ENCODE measurements around the gene LRRC75B.
"Not testable (repeated sequence)": the region's sequence is repeated elsewhere in the genome, so short reads cannot be mapped to it uniquely, and the experiment has no call there.

The LRRC75B gene

GRCh38 chr22:24602105-24602749 lies 9.4 kb upstream of the LRRC75B start:
- DNase-seq = not testable (repeated sequence)

DNA sequence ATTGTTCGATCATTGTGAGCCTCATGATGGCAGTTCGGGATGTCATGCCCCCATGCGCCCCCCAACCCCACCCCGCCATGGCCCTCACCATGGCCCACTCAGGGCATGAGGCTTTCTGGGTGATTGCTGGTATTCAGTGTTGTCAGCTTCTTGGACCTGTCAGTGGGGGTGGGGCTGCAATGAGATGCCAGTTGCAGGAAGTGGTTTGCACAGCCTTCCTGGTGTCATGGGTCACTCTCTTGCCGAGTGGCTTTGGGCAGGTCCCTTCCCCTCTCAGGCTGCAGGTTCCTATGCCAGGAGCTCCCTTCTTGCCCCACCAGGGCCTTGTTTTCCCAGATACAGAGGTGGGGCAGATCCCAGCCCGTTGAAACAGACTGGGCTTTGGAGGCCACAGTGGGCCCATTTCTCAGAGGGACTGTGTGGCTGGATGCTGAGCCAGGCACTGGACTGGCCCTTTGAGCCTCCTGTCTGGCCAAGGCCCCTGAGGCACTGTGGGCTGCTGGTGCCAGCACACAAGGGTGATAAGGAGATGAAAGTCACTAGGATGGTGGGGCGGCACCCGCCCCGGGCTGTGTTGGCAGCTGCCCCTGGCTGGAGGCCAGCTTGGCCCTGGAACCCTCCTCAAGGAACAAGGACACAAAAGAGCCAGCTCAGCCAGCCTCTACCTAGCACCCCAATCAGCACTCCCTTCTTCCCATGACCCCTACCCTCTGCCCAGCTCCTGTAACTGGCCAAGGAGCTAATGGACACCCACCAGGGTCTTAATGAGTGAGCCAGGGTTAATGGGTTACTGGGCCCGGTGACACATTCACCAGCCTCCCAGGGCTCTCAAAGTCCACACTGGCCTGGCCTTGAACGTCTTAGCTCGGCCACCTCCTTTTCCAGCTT lies 8.6 kb upstream of the LRRC75B start:
- peak; percentile 94 for DNase-seq

GRCh38 chr22:24599958-24600715 lies 7.3 kb upstream of the LRRC75B start:
- peak; percentile 87 for DNase-seq

DNA sequence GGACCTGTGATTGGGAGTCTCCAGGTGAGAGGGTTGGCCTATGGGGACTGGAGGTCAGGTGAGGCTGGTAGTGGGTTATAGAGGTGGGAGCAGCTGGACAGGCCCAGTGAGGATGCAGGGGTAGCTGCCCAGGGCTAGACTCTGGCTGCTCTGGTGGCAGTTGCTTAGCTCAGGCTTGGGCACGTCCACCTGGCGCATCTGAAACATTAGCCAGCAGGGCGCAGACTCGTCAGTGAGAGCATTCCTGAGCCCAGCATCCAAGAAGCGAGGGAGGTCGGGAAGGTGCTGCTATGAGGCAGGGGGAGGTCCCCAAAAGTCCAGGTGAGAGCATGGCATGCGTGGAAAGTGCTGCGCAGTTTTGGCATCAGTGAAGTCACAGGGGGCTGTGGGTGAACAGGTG lies 6.6 kb upstream of the LRRC75B start:
- no peak for DNase-seq

GRCh38 chr22:24597076-24597475 lies 4.2 kb upstream of the LRRC75B start:
- DNase-seq = not testable (repeated sequence)

DNA sequence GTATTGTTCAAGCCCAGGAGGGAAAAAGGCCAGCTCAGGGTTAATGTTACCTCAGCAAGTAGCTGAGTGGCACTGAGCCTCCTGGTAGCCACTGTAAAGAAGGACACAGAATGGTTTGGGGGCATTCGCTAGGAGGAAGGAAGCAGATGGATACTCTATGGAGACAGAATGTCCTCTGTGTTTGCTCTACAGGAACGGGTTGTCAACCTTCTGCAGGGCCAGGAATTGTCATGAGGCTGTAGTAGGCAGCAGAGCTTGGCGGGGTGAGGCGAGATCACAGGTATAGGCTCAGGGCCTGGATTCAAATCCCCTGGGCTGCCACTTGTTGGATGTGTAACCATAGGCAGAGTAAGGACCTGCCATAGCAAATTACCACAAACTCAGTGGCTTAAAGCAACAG lies 3.0 kb upstream of the LRRC75B start:
- DNase-seq = no peak

DNA sequence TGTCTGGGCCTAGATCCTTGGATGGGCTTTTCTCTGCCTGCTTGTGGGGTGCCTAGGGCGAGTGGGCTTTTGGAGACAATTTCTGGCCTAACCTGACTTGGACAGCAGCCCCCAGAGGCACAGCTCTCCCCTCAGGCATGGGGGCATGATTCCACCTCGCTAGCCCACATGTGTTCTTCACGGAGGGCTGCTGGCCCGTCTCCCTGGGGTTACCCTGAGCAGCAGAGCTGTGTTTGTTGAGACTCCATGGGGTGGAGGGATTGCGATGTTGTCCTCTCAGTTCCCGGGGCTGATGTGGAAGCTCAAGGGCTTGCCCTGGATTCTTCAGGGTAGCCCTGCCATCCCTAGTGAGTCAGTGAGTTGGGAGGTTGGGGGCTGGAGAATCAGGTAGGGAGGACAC lies 2.4 kb upstream of the LRRC75B start:
- DNase-seq = no peak

- no peak for DNase-seq
These were observed 1.8 kb upstream of the LRRC75B start for GRCh38 chr22:24594569-24595120.

DNA sequence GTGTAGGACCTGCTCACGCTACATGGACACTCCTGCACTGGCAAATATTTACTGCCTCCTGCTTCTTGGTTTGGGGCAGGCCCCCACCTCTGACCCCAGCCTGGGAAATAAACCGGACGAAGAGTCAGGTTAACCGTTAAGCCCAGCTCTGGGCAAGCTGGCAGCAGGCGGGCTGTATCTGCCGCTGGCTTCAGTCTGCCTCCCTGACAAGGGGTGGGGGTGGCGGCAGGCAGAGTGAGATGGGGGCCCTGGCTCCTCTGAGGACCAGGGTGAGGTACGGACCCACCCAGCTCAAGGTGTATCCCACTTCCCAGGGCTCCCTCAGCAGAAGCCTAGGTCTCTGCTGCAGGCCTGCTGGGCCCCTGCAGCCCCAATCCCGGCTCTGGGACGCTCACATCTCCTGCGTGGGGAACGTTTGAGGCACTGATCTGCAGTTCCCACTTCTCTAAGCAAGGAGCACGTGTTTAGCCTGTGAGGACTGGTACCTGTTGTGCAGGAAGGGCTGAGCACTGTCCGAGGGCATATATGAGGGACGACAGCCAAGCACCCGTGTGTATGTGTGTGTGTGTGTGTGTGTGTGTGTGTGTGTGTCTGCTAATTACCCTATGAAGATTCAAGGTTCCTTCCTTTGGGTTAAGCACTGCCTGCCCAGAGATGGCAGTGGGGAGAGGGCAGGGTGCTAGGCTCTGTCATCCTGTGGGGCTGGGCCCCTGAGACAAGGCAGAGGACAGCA lies 1.1 kb upstream of the LRRC75B start:
- DNase-seq = no peak

DNA sequence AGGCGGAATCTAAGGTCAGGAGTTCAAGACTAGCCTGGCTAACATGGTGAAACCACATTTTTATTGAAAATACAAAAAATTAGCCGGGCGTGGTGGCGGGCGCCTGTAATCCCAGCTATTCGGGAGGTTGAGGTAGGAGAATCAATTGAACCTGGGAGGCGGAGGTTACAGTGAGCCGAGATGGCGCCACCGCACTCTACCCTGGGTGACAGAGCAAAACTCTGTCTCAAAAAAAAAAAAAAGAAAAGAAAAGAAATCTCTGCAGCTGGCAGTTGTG lies 624 bp upstream of the LRRC75B start:
- DNase-seq = not testable (repeated sequence)

GRCh38 chr22:24592058-24592850 lies 619 bp downstream of the LRRC75B start:
- peak; percentile 21 for DNase-seq

DNA sequence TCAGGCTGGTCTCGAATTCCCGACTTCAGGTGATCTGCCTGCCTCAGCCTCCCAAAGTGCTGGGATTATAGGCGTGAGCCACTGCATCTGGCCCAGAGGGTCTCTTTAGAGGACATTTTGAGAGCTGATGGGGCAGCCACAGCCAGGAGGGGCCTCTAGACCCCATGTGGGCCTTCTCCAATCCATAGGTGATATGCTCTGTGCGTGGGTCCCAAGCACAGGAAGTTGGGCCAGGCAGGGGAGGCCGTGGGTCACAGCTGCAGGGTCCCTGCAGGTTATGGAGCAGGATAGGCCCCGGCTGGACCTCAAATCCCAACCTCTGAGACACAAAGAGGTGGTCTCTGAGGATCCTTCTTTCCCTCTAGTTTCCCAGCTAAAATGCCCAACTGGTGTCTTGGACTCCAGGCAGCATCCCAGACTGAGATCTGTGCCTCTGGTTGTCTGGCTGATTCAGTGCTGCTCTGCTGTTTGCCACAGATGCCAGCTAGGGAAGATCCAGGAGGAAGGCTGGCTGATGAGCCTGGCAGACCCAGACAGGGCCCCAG lies 1.5 kb downstream of the LRRC75B start:
- no peak for DNase-seq

DNA sequence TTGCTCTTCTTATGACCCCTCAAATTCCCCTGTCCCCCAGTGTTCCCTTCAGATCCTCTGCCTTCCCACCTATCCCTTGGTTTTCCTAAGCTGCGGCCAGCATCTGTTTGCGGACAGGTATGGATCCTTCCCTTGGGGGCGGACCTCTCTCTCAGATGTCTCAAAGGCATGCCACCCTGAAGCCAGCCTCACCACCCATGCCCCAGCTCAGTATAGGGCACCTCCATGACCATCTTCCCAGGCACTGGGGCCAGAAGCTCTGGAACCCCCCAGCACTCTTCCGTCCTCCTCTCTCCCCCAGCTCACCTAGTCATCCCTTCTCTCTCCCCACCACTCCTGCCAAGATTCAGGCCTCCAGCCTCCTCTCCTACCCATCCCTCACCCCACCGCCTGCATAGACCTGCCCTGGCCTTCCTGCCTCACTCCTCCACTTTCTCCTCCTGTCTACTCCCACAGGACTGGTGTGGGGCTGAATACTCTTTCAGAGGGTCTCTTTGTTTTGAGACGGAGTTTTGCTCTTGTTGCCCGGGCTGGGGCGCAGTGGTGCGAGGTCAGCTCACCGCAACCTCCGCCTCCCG lies 2.2 kb downstream of the LRRC75B start:
- no peak for DNase-seq

DNA sequence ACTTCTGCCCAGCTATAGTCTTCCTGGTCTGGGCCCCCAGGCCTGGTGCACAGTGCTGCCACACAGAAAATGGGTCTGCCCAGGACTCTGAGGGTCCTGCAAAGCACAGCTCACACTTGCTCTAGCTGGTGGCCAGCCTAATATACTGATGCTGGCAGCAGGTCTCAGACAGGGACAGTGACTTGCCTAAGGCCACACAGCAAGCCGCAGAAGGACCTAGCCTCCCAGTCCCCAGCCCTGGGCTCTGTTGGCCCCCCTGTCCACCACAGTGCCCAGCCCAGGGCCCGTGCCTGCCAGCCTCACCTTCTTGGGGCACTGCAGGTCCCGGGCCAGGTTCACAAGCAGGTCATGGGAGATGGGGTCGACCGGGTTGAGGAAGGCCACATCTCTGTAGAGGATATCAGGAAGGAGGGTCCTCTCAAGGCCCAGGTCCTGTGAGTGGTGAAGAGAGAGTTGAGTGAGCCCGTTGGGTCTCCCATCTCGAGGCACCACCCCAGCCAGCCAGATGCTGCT lies 3.3 kb downstream of the LRRC75B start:
- DNase-seq = no peak

DNA sequence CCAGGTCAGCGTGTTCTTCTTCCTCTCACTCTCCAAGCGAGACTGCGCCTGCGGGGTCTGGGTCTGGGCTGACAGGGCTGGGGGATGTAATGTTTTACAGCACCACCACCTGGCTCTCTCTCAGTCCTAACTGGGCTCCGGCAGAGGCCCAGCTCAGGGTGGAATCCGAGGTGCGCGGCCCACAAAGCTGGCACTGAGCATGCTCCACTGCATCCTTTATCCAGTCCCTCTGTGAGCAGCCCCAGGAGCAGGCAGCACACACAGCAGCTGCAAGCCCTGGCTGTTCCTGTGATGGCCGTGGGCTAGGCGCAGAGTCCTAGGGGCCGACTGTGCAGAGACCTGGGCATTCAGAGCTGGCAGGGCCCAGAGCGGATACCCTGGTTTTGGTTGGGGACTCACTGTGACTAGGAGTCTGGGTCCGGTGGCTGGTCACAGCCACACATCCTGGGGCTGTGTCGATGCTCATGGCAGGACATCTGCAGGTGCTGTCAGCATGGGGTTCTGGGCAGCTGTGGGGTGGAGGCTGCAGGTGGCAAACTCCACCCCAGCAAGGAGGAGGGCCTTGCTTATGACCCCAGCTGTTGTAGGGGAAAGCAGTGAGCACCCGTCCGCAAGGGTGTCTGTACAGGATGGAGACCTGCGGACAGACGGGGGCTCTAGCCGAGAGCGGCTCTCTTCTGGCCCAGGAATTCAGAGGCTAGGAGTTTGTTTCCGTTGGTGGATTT lies 4.0 kb downstream of the LRRC75B start:
- DNase-seq = no peak

DNA sequence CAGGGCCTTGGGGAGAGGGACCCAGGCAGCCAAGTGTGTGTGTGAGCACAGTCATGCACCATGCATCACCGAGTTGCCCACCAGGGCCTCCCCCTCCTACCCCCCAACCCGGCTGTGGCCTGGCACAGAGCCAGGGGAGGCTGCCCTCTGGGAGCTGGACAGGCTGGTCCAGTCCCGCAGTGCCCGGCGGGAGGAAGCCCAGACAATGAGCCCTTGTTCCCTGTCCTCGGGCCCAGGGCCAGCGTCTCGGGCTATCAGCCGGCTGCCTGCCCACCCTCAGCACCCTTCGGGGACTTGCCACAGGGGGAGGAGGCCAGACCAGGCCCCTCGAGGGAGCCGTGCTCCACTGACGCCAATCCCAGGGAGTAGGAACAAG lies 4.5 kb downstream of the LRRC75B start:
- DNase-seq = no peak

DNA sequence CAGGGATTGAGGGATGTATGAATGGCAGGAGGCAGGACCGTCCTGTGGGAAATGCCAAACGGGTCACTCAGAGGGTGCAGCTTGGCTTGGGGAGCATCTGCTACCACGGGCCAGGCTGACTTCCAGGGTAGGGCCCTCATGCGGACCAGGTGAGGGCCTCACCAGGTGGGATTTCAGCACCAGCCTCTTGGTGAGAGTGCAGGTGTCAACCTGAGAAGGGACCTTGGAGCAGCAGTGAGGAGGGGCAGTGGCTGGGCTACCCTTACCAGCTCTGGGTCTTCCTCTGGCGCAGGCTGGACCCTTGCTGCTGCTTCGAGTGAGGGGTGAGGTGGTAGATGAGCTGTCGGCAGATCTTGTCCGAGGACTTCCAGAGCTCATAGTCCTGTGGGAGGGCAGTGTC lies 4.9 kb downstream of the LRRC75B start:
- DNase-seq = no peak

DNA sequence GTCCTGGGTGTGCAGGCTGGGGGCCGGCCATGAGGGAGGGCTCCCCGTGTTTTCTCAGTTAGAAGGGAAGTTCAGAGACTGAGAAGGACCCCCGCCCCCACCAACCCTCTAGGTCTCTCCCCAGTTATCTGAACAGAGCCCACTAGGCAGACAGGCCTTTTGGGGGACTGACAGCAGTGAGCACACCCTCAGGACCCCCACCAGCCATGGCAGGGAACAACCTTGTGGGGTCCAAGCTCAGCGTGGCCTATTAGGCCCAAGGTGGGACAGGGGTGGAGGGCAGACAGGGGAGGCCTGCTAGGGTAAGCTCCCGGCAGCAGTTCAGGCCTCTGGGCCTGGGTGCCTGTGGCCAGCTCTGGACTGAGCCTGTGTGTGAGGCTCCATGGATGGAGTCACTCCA lies 5.6 kb downstream of the LRRC75B start:
- no peak for DNase-seq

GRCh38 chr22:24585927-24586546 lies 6.8 kb downstream of the LRRC75B start:
- DNase-seq = no peak

DNA sequence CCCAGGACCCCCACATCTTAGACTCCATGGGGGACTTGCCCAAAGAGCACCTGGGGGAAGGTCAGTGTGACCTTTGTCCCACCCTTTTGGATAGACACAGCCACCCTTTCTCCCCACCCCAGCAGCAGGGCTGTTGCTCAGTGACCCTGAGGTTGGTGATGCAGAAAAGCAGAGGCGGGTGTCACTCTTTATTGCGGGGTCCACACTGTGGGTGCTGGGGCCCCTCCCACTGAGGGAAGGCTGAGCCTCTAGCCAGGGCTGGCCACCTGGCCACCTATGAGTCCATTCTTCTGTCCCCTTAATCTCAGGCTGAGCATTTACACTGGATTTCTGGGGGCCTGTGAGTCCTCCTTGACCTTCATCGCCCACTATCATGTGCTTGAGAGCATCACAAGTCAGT lies 7.4 kb downstream of the LRRC75B start:
- DNase-seq = no peak

All from hematopoietic multipotent progenitor cell treated with erythropoietin and hydrocortisone succinate and interleukin-3 and kit ligand, for 8 days (in vitro differentiated cells).